A549 (cell line): Measurements from ENCODE around the gene GAL3ST2. TPM values are rescaled to one million over a fixed set of nuclear protein-coding genes. Genes with fewer than 3 reads are reported as not detected.

ENCODE experiments used
- ATAC-seq, 2 experiments: fragments of 200-7000 bp in 1 of 2; fragments of >200 bp in 1 of 2; cut with Nextera tagmentation in 1 of 2; cut with Tn5 transposase in 1 of 2; 3 replicates each; pipeline versions ENCODE4 v1.8.0 to v1.9.1; 2018 to 2020; ENCODE audit warnings: mild to moderate bottlenecking in 1 of 2, moderate library complexity in 1 of 2
- CTCF ChIA-PET: fragments of 300-600 bp; sonication (Branson Sonifier 250); formaldehyde crosslinking; extraction: SDS; loops from one replicate; lab custom pipeline; 2021; ENCODE audit warnings: antibody characterized with exemption, inconsistent platforms; lab: Yijun Ruan, JAX
- POLR2A ChIA-PET: fragments of 350-600 bp; formaldehyde crosslinking; extraction: SDS; loops from one replicate; lab custom pipeline; 2021; ENCODE audit warnings: antibody characterized with exemption, inconsistent platforms; lab: Yijun Ruan, JAX
- DNase-seq, 2 experiments: peaks; one replicate each; pipeline versions ENCODE4 v3.0.0 to v3.0.0-alpha.2; 2011 to 2016; ENCODE audit warnings: low read depth in 1 of 2, low spot score in 1 of 2
- FAIRE-seq: peaks from 2 replicates; lab custom pipeline; 2011; peaks lifted over from hg19 to GRCh38; lab: Jason Lieb, UNC
- H3K27ac ChIP-seq, 2 experiments: fragments of >200 bp; sonication (Bioruptor Twin); formaldehyde crosslinking; 3 replicates each; pipeline ENCODE4 v1.5.1; 2016 to 2017
- H3K4me1 ChIP-seq: fragments of >200 bp; sonication (Bioruptor Twin); formaldehyde crosslinking; 3 replicates; pipeline ENCODE4 v1.6.1; 2016
- H3K4me2 ChIP-seq: fragments of >200 bp; sonication (Bioruptor Twin); formaldehyde crosslinking; 3 replicates; pipeline ENCODE4 v1.6.1; 2016
- H3K4me3 ChIP-seq: fragments of >200 bp; sonication (Bioruptor Twin); formaldehyde crosslinking; 3 replicates; pipeline ENCODE4 v1.5.1; 2016
- H3K9me3 ChIP-seq: fragments of >200 bp; sonication (Bioruptor Twin); formaldehyde crosslinking; 3 replicates; pipeline ENCODE4 v1.6.1; 2016
- BHLHE40 ChIP-seq: IDR thresholded peaks from 2 replicates; pipeline ENCODE4 v1.6.1; 2012; ENCODE audit warnings: low read depth, low read length, inconsistent platforms
- CBX2 ChIP-seq: fragments of 200-600 bp; sonication (generic); IDR thresholded peaks from 2 replicates; pipeline ENCODE4 v1.6.1; 2016; ENCODE audit warnings: low read depth, mild to moderate bottlenecking, borderline replicate concordance
- CHD4 ChIP-seq: fragments of 200-600 bp; sonication (generic); IDR thresholded peaks from 2 replicates; pipeline ENCODE4 v1.6.1; 2016; ENCODE audit warnings: antibody characterized with exemption, mild to moderate bottlenecking, borderline replicate concordance
- EP300 ChIP-seq, 2 experiments: fragments of >200 bp; sonication (Bioruptor Twin); formaldehyde crosslinking; IDR thresholded peaks; 2 replicates in 1 of 2; 3 replicates in 1 of 2; pipeline ENCODE4 v1.6.1; 2016 to 2017
- FOSB ChIP-seq: fragments of 250-450 bp; sonication (Bioruptor Pico); IDR thresholded peaks from 2 replicates; pipeline ENCODE4 v1.5.0; 2020; ENCODE audit warnings: mild to moderate bottlenecking, moderate library complexity
- FOSL2 ChIP-seq, 2 experiments: fragments of 450-650 bp in 1 of 2; fragments of >200 bp in 1 of 2; sonication (Bioruptor Twin) in 1 of 2; formaldehyde crosslinking; IDR thresholded peaks; 2 replicates each; pipeline versions ENCODE4 v1.5.0 to v1.6.1; 2016 to 2020; ENCODE audit warnings: mild to moderate bottlenecking in 1 of 2, moderate library complexity in 1 of 2
- GATA3 ChIP-seq: IDR thresholded peaks from 2 replicates; pipeline ENCODE4 v1.6.1; 2012; ENCODE audit warnings: borderline replicate concordance
- HMGXB4 ChIP-seq: fragments of 250-450 bp; sonication (Bioruptor Pico); IDR thresholded peaks from 2 replicates; pipeline ENCODE4 v1.5.0; 2021; ENCODE audit warnings: mild to moderate bottlenecking, moderate library complexity, borderline replicate concordance
- HOXB5 ChIP-seq: fragments of 250-450 bp; sonication (Bioruptor Pico); IDR thresholded peaks from 2 replicates; pipeline ENCODE4 v1.5.0; 2020; ENCODE audit warnings: mild to moderate bottlenecking, moderate library complexity
- JUN ChIP-seq, 2 experiments: fragments of >200 bp; sonication (Bioruptor Twin); formaldehyde crosslinking; IDR thresholded peaks; 2 replicates in 1 of 2; 3 replicates in 1 of 2; pipeline ENCODE4 v1.6.1; 2016 to 2017
- JUNB ChIP-seq: fragments of >200 bp; sonication (Bioruptor Twin); formaldehyde crosslinking; IDR thresholded peaks from 2 replicates; pipeline ENCODE4 v1.6.1; 2016
- KDM1A ChIP-seq: fragments of 200-600 bp; sonication (generic); IDR thresholded peaks from 2 replicates; pipeline ENCODE4 v1.6.1; 2016; ENCODE audit warnings: low read depth, mild to moderate bottlenecking
- KDM5A ChIP-seq: fragments of 200-600 bp; sonication (generic); IDR thresholded peaks from 2 replicates; pipeline ENCODE4 v1.6.1; 2016; ENCODE audit warnings: antibody characterized with exemption, mild to moderate bottlenecking
- NR3C1 ChIP-seq: fragments of >200 bp; sonication (Bioruptor Twin); formaldehyde crosslinking; IDR thresholded peaks from 3 replicates; pipeline ENCODE4 v1.6.1; 2017
- PHF8 ChIP-seq: fragments of 200-600 bp; sonication (generic); IDR thresholded peaks from 2 replicates; pipeline ENCODE4 v1.6.1; 2016; ENCODE audit warnings: low read depth, mild to moderate bottlenecking, antibody characterized with exemption, moderate library complexity, borderline replicate concordance
- POLR2A ChIP-seq: IDR thresholded peaks from 2 replicates; pipeline ENCODE4 v1.6.1; 2012; ENCODE audit warnings: mild to moderate bottlenecking, low read length
- RAD21 ChIP-seq, 2 experiments: fragments of >200 bp in 1 of 2; sonication (Bioruptor Twin) in 1 of 2; formaldehyde crosslinking in 1 of 2; IDR thresholded peaks in 1 of 2; conservative IDR thresholded peaks in 1 of 2; 2 replicates in 1 of 2; 3 replicates in 1 of 2; pipeline ENCODE4 v1.6.1; 2012 to 2018; ENCODE audit warnings: inconsistent platforms in 1 of 2
- RCOR1 ChIP-seq: fragments of 150-350 bp; IDR thresholded peaks from 2 replicates; pipeline ENCODE4 v1.6.1; 2014; ENCODE audit warnings: antibody characterized with exemption, low read length, low read depth
- SREBF2 ChIP-seq: fragments of 450-650 bp; IDR thresholded peaks from 2 replicates; pipeline ENCODE4 v1.6.1; 2014; ENCODE audit warnings: mild to moderate bottlenecking, moderate library complexity
- TFCP2L1 ChIP-seq: fragments of 250-450 bp; sonication (Bioruptor Pico); IDR thresholded peaks from 2 replicates; pipeline ENCODE4 v1.5.0; 2021; ENCODE audit warnings: mild to moderate bottlenecking
- ZFP36 ChIP-seq: fragments of 450-650 bp; IDR thresholded peaks from 2 replicates; pipeline ENCODE4 v1.6.1; 2014; ENCODE audit warnings: borderline replicate concordance; ENCODE audit not compliant: partially characterized antibody
- ZNF302 ChIP-seq: fragments of 250-450 bp; sonication (Bioruptor Pico); IDR thresholded peaks from 2 replicates; pipeline ENCODE4 v1.9.0; 2021; ENCODE audit warnings: inconsistent platforms, mild to moderate bottlenecking, moderate library complexity
- WGBS: methylation state at CpG from one replicate; pipeline ENCODE4 v1.1.6; 2017; ENCODE audit errors: missing lambda C conversion rate; 5-methylcytosine and 5-hydroxymethylcytosine counted together
- polyA plus RNA-seq, 4 experiments: library from polyadenylated mRNA; depleted of rRNA in 3 of 4; stranded (reverse); fragments of >200 nt; fragmentation: RNase III in 1 of 4; extraction: RNeasy Plus Mini Kit Qiagen cat#74134 plus additional on column Dnase treatment in 1 of 4; gene quantifications; 2 replicates in 3 of 4; 3 replicates in 1 of 4; pipeline ENCODE4 v1.2.3, GENCODE V29; 2011 to 2017
- TF ChIP-seq, protein P1 (sequence below): fragments of 150-350 bp; IDR thresholded peaks from 2 replicates; pipeline ENCODE4 v1.6.1; 2014; ENCODE audit warnings: low read depth, mild to moderate bottlenecking, low read length
- TF ChIP-seq, protein P2 (sequence below): fragments of >200 bp; sonication (Bioruptor Twin); formaldehyde crosslinking; IDR thresholded peaks from 2 replicates; pipeline ENCODE4 v1.6.1; 2016
- TF ChIP-seq, protein P3 (sequence below): IDR thresholded peaks from 2 replicates; pipeline ENCODE4 v1.6.1; 2012; ENCODE audit warnings: low read depth, borderline replicate concordance

The GAL3ST2 gene
- polyA plus RNA-seq, 2 of the 4 experiments (the other 2 are of a cell fraction), result 0.61 TPM; not detected in 1

DNA sequence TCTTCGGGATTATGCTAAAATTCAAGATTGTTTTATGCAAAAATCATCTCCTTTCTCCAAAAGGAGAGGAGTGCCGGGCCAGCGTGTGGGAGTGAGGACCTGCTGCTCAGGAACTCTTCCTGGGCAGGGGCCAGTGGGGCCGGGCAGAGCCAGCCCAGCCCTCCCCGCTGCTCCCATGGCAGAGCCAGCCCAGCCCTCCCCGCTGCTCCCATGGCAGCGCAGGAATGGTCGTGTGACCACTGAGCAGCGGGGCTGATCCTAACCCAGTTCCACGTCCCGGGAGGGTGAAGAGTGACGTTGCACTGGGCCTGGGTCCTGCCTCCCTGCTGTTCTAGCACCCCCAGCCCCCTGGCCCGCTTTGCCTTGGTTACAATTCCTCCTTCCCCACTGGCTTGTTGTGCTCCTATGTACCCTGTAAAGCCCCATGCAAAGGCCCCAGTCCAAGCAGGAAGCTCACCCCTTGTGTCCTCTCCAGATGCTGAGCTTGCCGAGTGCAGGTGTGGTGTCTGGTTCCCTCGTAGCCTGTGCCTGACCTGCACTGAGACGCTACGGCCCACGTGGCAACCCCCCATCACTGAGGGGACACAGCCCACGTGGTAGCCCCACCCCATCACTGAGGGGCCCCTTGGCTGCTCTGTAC is 20.9 kb downstream of the GAL3ST2 start:
- FAIRE-seq (no peak), DNase-seq (no peak)
- no peak overlapping the region for H3K27ac ChIP-seq
- ChIA-PET CTCF (no interaction called here), POLR2A (no interaction called here)
- WGBS, result 78% methylated on average over 14 of the region's 19 CpGs
- H3K4me3 ChIP-seq, result no peak overlapping the region
- TF ChIP-seq NR3C1 (no peak), KDM5A (no peak), JUN (IDR thresholded peaks at IDR 0.05) (no peak), EP300 (IDR thresholded peaks at IDR 0.05) (no peak), CBX2 (no peak), POLR2A (no peak), FOSB (CRISPR knock-in tag) (no peak), CHD4 (no peak), JUNB (no peak), RAD21 (conservative IDR thresholded peaks at IDR 0.05 in 1 of 2, IDR thresholded peaks at IDR 0.05 in 1 of 2) (no peak), GATA3 (no peak), HMGXB4 (CRISPR knock-in tag) (no peak), HOXB5 (no peak), FOSL2 (IDR thresholded peaks at IDR 0.05) (no peak), FOSL2 (CRISPR knock-in tag; IDR thresholded peaks at IDR 0.05) (no peak), ZNF302 (CRISPR knock-in tag) (no peak), ZFP36 (no peak)
- TF ChIP-seq, protein P1, sequence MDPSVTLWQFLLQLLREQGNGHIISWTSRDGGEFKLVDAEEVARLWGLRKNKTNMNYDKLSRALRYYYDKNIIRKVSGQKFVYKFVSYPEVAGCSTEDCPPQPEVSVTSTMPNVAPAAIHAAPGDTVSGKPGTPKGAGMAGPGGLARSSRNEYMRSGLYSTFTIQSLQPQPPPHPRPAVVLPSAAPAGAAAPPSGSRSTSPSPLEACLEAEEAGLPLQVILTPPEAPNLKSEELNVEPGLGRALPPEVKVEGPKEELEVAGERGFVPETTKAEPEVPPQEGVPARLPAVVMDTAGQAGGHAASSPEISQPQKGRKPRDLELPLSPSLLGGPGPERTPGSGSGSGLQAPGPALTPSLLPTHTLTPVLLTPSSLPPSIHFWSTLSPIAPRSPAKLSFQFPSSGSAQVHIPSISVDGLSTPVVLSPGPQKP, result no peak
- TF ChIP-seq, protein P2, sequence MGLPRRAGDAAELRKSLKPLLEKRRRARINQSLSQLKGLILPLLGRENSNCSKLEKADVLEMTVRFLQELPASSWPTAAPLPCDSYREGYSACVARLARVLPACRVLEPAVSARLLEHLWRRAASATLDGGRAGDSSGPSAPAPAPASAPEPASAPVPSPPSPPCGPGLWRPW, result no peak
- TF ChIP-seq, all 56 proteins: peak for 0
- ATAC-seq, result no peak
- H3K4me1 ChIP-seq, result no peaks in the 10 kb centered on the region
- H3K4me2 ChIP-seq, result no peak overlapping the region
- H3K9me3 ChIP-seq, result no peaks in the 10 kb centered on the region

GRCh38 chr2:241798081-241798630 is 21.5 kb downstream of the GAL3ST2 start:
- Histone ChIP-seq H3K27ac (no peak overlapping the region), H3K9me3 (no peaks in the 10 kb centered on the region), H3K4me1 (0 out of 3 replicates have a peak, but pooled peaks cover 5% of the 10 kb centered on the region), H3K4me3 (no peak overlapping the region), H3K4me2 (no peak overlapping the region)
- TF ChIP-seq, protein P3, sequence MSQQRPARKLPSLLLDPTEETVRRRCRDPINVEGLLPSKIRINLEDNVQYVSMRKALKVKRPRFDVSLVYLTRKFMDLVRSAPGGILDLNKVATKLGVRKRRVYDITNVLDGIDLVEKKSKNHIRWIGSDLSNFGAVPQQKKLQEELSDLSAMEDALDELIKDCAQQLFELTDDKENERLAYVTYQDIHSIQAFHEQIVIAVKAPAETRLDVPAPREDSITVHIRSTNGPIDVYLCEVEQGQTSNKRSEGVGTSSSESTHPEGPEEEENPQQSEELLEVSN, result no peak
- TF ChIP-seq KDM1A (no peak), BHLHE40 (no peak), TFCP2L1 (CRISPR knock-in tag) (no peak), PHF8 (no peak), FOSB (CRISPR knock-in tag) (no peak), FOSL2 (IDR thresholded peaks at IDR 0.05) (no peak), FOSL2 (CRISPR knock-in tag; IDR thresholded peaks at IDR 0.05) (no peak), JUNB (no peak), RCOR1 (no peak), SREBF2 (no peak)
- ChIA-PET POLR2A (no interaction called here), CTCF (no interaction called here)
- FAIRE-seq, result no peak
- 92% methylated on average over 9 of the region's 14 CpGs for WGBS
- ATAC-seq, result no peak
- DNase-seq, result no peak
